Stomach smooth muscle (tissue), 2 donors: ENCODE measurements around the gene RPS6KA1.

ENCODE experiments used
- H3K27ac ChIP-seq: one replicate; pipeline ENCODE4 v1.7.0; 2013; ENCODE audit warnings: mild to moderate bottlenecking, low read length, inconsistent platforms
- H3K27me3 ChIP-seq, 2 donors: one replicate each; pipeline ENCODE4 v1.7.0; 2013; ENCODE audit warnings: low read length in 2 of 2; ENCODE audit not compliant: insufficient read depth in 2 of 2, control insufficient read depth in 1 of 2
- H3K36me3 ChIP-seq, 2 donors: one replicate each; pipeline ENCODE4 v1.7.0; 2013; ENCODE audit warnings: low read length in 2 of 2; ENCODE audit not compliant: control insufficient read depth in 2 of 2, insufficient read depth in 2 of 2
- H3K4me1 ChIP-seq: one replicate; pipeline ENCODE4 v1.7.0; 2013; ENCODE audit warnings: low read length; ENCODE audit not compliant: control insufficient read depth, insufficient read depth
- H3K4me3 ChIP-seq, 2 donors: one replicate each; pipeline ENCODE4 v1.7.0; 2013; ENCODE audit warnings: low read length in 2 of 2
- H3K9ac ChIP-seq, 2 donors: one replicate each; pipeline ENCODE4 v1.7.0; 2013; ENCODE audit warnings: low read length in 2 of 2, mild to moderate bottlenecking in 1 of 2
- H3K9me3 ChIP-seq, 2 donors: one replicate each; pipeline ENCODE4 v1.7.0; 2013; ENCODE audit warnings: low read length in 2 of 2; ENCODE audit not compliant: control insufficient read depth in 2 of 2
- donor health status: healthy.
- donor health status: Pancreatic carcinoma.

RPS6KA1 gene

GRCh38 chr1:26541816-26542711, 12.5 kb downstream of the RPS6KA1 start:
- Histone ChIP-seq H3K36me3 (no peaks in the 10 kb centered on the region), H3K27me3 (no peaks in the 10 kb centered on the region), H3K9ac (peak overlapping the region in 1 of 2 donors; percentile 20), H3K4me1 (peaks cover 4% of the 10 kb centered on the region), H3K9me3 (no peaks in the 10 kb centered on the region), H3K27ac (peak overlapping the region; percentile 18), H3K4me3 (no peak overlapping the region)

DNA sequence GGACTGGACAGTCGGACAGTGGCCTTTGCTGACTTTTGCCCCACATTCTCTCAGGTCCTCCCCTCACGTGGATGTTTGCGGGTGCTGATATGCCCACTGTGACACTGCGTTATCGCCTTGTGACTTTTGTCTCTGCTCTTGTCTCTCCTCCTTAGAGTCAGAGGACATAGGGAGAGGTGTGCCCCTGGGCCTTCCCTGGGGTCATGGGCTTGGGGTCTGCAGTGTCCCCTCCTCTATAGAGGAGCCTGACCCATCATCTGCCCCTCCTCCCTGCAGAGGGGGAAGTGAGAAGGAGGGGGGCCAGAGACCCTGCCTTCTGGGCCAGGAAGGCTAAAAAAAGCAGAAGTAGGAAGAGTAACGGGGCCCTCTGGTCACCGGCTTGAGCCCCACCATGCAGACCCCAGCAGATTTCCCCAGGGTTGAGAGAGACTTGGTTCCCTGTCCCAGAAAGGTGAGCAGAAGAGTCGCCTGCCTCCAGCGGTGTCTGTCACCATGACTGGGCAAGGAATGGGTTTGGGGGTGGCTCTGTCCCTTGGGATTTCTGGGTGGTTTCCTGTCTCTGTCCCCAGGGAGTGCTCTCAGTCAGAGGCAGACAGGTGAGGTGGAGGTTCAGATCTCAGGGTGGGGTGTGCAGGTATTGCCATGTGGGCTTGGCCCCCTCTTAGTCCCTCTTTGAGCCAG, 13.3 kb downstream of the RPS6KA1 start:
- Histone ChIP-seq H3K9me3 (no peaks in the 10 kb centered on the region), H3K36me3 (no peaks in the 10 kb centered on the region), H3K27ac (peak overlapping the region; percentile 24), H3K4me3 (no peak overlapping the region), H3K9ac (no peak overlapping the region), H3K4me1 (peaks cover 5% of the 10 kb centered on the region), H3K27me3 (no peaks in the 10 kb centered on the region)

DNA sequence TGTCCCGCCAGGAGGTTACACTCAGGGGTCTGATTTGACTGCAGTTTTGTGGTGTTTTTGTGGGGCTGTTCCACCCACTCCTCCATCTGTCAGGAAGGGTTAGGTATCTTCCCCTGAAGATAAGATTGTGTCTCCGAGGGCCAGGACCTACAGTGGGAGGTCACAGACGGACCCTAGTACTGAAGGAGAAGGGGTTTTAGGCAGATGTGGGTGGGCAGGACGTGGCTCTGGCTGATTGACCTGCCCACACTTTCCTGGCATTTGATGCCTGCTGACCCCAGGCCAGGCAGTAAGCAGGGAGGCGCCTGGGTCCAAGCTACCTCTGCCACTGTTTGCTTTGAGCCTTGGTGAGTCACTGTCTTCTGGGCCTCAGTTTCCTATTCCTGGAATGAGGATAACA, 13.9 kb downstream of the RPS6KA1 start:
- H3K27me3 ChIP-seq, result no peaks in the 10 kb centered on the region
- H3K9ac ChIP-seq, result no peak overlapping the region
- peak overlapping the region; percentile 24 for H3K27ac ChIP-seq
- no peak overlapping the region for H3K4me3 ChIP-seq
- H3K4me1 ChIP-seq, result peaks cover 5% of the 10 kb centered on the region
- H3K9me3 ChIP-seq, result no peaks in the 10 kb centered on the region
- no peaks in the 10 kb centered on the region for H3K36me3 ChIP-seq

GRCh38 chr1:26544126-26544525, 14.6 kb downstream of the RPS6KA1 start:
- H3K4me3 ChIP-seq, result no peak overlapping the region
- H3K36me3 ChIP-seq, result no peaks in the 10 kb centered on the region
- H3K27me3 ChIP-seq, result no peaks in the 10 kb centered on the region
- no peaks in the 10 kb centered on the region for H3K9me3 ChIP-seq
- no peak overlapping the region for H3K9ac ChIP-seq
- H3K4me1 ChIP-seq, result peaks cover 5% of the 10 kb centered on the region
- H3K27ac ChIP-seq, result no peak overlapping the region

DNA sequence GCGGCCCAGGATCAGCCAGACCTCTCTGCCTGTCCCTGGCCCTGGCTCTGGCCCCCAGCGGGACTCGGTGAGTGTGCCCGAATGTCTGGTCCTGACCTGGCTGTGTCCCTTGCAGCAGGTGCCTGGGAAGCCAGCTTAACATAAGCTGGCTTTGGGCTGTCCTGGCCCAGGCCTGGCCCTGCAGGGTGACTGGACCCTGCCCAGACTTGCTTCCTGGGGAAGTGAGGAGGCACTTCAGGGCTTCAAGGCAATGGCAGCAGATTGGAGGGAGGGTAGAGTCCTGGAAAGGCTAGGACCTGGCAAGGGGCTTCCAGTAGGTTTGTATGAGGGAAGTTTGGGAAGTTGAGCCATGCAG, 16.4 kb downstream of the RPS6KA1 start:
- Histone ChIP-seq H3K27ac (no peak overlapping the region), H3K9ac (no peak overlapping the region), H3K4me1 (peaks cover 5% of the 10 kb centered on the region), H3K9me3 (no peaks in the 10 kb centered on the region), H3K4me3 (peak overlapping the region in 1 of 2 donors; percentile 40), H3K27me3 (no peaks in the 10 kb centered on the region), H3K36me3 (no peaks in the 10 kb centered on the region)

- H3K4me1 ChIP-seq, result peaks cover 5% of the 10 kb centered on the region
- no peaks in the 10 kb centered on the region for H3K27me3 ChIP-seq
- H3K36me3 ChIP-seq, result no peaks in the 10 kb centered on the region
- H3K27ac ChIP-seq, result no peak overlapping the region
- H3K9me3 ChIP-seq, result no peaks in the 10 kb centered on the region
- H3K4me3 ChIP-seq, result no peak overlapping the region
- no peak overlapping the region for H3K9ac ChIP-seq
These were observed 16.8 kb downstream of the RPS6KA1 start for GRCh38 chr1:26546375-26546774.

DNA sequence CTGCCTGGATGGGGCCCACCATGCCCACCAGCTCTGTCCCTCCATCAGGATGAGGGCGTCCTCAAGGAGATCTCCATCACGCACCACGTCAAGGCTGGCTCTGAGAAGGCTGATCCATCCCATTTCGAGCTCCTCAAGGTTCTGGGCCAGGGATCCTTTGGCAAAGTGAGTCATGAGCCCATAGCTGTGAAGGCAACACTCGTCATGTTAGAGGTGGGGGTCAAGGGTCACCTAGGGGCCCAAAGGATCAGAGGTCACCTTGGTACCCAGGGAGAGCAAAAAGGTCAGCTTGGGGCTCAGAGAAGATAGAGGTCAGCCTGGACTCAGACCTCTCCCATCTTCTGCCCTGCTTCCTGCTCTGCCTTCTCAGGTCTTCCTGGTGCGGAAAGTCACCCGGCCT, 17.3 kb downstream of the RPS6KA1 start:
- Histone ChIP-seq H3K9me3 (no peaks in the 10 kb centered on the region), H3K9ac (no peak overlapping the region), H3K27me3 (no peaks in the 10 kb centered on the region), H3K36me3 (no peaks in the 10 kb centered on the region), H3K4me3 (no peak overlapping the region), H3K4me1 (peaks cover 5% of the 10 kb centered on the region), H3K27ac (no peak overlapping the region)

- Histone ChIP-seq H3K27me3 (no peaks in the 10 kb centered on the region), H3K4me3 (no peak overlapping the region), H3K27ac (no peak overlapping the region), H3K9ac (no peak overlapping the region), H3K36me3 (no peaks in the 10 kb centered on the region), H3K9me3 (no peaks in the 10 kb centered on the region), H3K4me1 (peaks cover 5% of the 10 kb centered on the region)
These were observed 19.3 kb downstream of the RPS6KA1 start for GRCh38 chr1:26548841-26549240.

DNA sequence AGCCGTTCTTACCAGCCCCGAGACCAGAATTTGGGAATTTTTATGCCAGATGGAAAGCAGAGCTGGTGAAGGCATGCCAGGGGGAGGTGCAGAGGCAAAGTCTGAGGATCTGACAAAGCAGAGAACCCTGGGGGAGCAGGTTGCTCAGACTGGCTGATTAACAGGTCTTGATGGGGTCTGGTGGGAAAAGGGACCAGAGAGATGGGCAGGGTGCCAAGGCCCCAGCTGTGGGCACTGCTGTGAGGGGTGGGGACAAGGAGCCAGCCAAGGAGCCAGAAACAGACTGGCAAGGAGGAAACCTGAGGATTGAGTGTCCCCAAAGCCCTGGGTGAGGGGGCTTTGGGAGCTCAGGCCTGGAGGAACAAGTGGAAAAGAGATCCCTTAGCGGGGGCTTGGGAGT, 21.4 kb downstream of the RPS6KA1 start:
- Histone ChIP-seq H3K4me3 (no peak overlapping the region), H3K9me3 (no peaks in the 10 kb centered on the region), H3K4me1 (peaks cover 5% of the 10 kb centered on the region), H3K27ac (no peak overlapping the region), H3K36me3 (no peaks in the 10 kb centered on the region), H3K27me3 (no peaks in the 10 kb centered on the region), H3K9ac (no peak overlapping the region)

DNA sequence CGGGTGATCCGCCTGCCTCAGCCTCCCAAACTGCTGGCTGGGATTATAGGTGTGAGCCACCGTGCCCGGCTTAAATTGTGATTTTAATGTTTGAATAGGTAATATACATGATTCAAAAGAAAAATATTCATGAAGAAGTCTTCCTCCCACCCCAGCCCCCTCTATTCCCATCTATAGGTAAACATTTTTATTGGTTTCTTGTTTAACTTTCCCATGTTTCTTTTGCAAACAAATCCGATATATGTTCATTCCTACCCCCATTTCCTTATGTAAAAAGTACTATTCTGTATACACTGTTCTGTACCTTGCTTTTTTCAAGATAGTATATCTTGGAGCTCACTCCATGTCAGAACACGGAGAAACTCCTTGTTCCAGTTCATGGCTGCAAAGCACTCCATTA, 23.2 kb downstream of the RPS6KA1 start:
- Histone ChIP-seq H3K9ac (no peak overlapping the region), H3K27me3 (peaks cover 0 to 2% of the 10 kb centered on the region in 2 donors), H3K9me3 (no peaks in the 10 kb centered on the region), H3K4me1 (no peaks in the 10 kb centered on the region), H3K27ac (no peak overlapping the region), H3K4me3 (no peak overlapping the region), H3K36me3 (peaks cover 0 to 2% of the 10 kb centered on the region in 2 donors)
